ENCODE measurements around the gene DNAH6. TPM values are rescaled to one million over a fixed set of nuclear protein-coding genes. Genes with fewer than 3 reads are reported as not detected.

The DNAH6 gene
- total RNA-seq, 1 donor from 2014 or later = 2.6 TPM

DNA sequence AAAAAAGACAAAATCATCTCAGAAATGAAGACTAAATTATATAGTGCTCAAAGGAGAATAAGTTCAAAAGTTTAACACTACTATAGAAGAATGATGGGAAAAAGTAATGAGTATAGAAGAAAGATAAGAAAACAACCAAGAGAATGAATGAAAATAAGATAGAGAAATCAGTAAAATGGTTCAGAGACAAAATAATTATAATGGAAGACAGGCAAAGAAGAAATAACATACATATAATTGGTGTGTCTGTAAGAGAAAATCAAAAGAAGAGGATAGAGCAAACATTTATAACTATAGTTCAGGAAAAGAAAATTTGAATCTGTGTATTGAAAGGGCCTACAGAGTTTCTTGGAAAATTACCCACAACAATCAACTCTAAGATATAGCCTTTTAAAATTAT is 43.5 kb downstream of the DNAH6 start:
- Histone ChIP-seq H3K4me1 (no peaks in the 10 kb centered on the region), H3K27me3 (no peaks in the 10 kb centered on the region), H3K9ac (no peak overlapping the region), H3K4me2 (no peak overlapping the region), H3F3A (ENCODE audit: low read depth) (no peaks in the 10 kb centered on the region), H2AFZ (replicated peaks) (no peak overlapping the region), H3K36me3 (no peaks in the 10 kb centered on the region), H3K9me3 (ENCODE audit: low read depth) (peaks cover 10% of the 10 kb centered on the region), H3K4me3 (no peak overlapping the region), H4K20me1 (ENCODE audit: low read depth) (no peaks in the 10 kb centered on the region), H3K79me2 (ENCODE audit: low read depth) (no peaks in the 10 kb centered on the region), H3K27ac (no peak overlapping the region)
- TF ChIP-seq EZH2 (IDR thresholded peaks at IDR 0.05) (no peak), EZH2phosphoT487 (IDR thresholded peaks at IDR 0.05) (no peak)
- TF ChIP-seq, protein P1, sequence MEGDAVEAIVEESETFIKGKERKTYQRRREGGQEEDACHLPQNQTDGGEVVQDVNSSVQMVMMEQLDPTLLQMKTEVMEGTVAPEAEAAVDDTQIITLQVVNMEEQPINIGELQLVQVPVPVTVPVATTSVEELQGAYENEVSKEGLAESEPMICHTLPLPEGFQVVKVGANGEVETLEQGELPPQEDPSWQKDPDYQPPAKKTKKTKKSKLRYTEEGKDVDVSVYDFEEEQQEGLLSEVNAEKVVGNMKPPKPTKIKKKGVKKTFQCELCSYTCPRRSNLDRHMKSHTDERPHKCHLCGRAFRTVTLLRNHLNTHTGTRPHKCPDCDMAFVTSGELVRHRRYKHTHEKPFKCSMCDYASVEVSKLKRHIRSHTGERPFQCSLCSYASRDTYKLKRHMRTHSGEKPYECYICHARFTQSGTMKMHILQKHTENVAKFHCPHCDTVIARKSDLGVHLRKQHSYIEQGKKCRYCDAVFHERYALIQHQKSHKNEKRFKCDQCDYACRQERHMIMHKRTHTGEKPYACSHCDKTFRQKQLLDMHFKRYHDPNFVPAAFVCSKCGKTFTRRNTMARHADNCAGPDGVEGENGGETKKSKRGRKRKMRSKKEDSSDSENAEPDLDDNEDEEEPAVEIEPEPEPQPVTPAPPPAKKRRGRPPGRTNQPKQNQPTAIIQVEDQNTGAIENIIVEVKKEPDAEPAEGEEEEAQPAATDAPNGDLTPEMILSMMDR (IDR thresholded peaks at IDR 0.05) = no peak
- DNase-seq (ENCODE audit: low spot score) = no peak
- H3K4me3 Mint-ChIP-seq = no peak overlapping the region
- peaks cover 6% of the 10 kb centered on the region for H3K36me3 Mint-ChIP-seq
- H3K4me1 Mint-ChIP-seq = no peaks in the 10 kb centered on the region
- H3K27ac Mint-ChIP-seq = no peak overlapping the region
- H3K9me3 Mint-ChIP-seq = peaks cover 6% of the 10 kb centered on the region
- no peaks in the 10 kb centered on the region for H3K27me3 Mint-ChIP-seq (ENCODE audit: insufficient read depth, low read depth)

DNA sequence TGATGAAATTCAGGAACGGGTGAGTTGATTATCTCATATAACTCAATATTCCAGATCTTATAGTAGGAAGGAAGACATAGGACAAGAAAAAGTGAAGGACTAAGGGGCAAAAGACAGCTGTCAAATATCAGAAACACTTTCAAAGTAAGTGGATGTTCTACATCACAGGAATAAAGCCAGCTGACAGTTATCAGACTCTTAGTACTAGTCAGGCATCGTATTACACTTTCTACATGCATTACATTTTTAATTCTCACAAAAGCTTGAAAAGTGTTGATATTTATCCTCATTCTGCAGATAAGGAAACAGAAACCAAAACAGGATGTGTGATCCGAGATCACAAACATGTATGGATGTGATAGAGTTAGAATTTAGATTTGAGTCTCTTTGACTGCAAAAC is 63.4 kb downstream of the DNAH6 start:
- Histone ChIP-seq H4K20me1 (ENCODE audit: low read depth) (no peaks in the 10 kb centered on the region), H3F3A (ENCODE audit: low read depth) (no peaks in the 10 kb centered on the region), H2AFZ (replicated peaks) (no peak overlapping the region), H3K9ac (no peak overlapping the region), H3K4me2 (no peak overlapping the region), H3K79me2 (ENCODE audit: low read depth) (no peaks in the 10 kb centered on the region), H3K36me3 (no peaks in the 10 kb centered on the region), H3K9me3 (ENCODE audit: low read depth) (no peaks in the 10 kb centered on the region), H3K27me3 (no peaks in the 10 kb centered on the region), H3K27ac (no peak overlapping the region), H3K4me1 (no peaks in the 10 kb centered on the region), H3K4me3 (no peak overlapping the region)
- no peak for DNase-seq (ENCODE audit: low spot score)
- Mint-ChIP-seq H3K27ac (no peak overlapping the region), H3K9me3 (no peaks in the 10 kb centered on the region), H3K27me3 (ENCODE audit: insufficient read depth, low read depth) (peaks cover 4% of the 10 kb centered on the region), H3K4me3 (no peak overlapping the region), H3K36me3 (no peaks in the 10 kb centered on the region), H3K4me1 (no peaks in the 10 kb centered on the region)
- TF ChIP-seq, protein P1 (IDR thresholded peaks at IDR 0.05) = no peak
- TF ChIP-seq EZH2 (IDR thresholded peaks at IDR 0.05) = no peak
- no peak for TF ChIP-seq EZH2phosphoT487 (IDR thresholded peaks at IDR 0.05)

DNA sequence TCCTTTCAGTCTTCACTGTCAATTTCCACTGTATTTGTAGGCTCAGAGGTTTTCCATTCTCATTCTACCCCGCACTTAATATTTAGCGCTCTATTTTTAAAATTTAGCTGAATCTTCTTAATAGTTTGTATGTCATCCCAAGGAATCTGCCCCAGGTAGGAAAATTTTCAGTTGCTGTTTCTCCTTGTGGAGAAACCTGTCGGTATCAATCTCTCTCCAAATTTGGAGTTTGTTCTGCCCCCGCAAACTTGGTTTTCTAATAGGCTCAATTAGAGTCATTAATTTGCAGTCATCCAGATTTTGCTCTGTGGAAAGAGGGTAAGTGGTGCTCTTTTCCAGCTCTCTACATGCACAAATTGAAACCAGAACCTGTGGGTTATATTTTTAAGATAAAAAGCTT is 87.6 kb downstream of the DNAH6 start:
- H3K27ac Mint-ChIP-seq = no peak overlapping the region
- H3K4me3 Mint-ChIP-seq = no peak overlapping the region
- Histone ChIP-seq H2AFZ (replicated peaks) (no peak overlapping the region), H3K9ac (no peak overlapping the region), H3K4me2 (no peak overlapping the region), H3K27me3 (no peaks in the 10 kb centered on the region), H3K4me1 (no peaks in the 10 kb centered on the region), H3K79me2 (ENCODE audit: low read depth) (no peaks in the 10 kb centered on the region), H3K36me3 (no peaks in the 10 kb centered on the region), H3K9me3 (ENCODE audit: low read depth) (no peaks in the 10 kb centered on the region), H3K27ac (no peak overlapping the region), H3K4me3 (no peak overlapping the region), H3F3A (ENCODE audit: low read depth) (no peaks in the 10 kb centered on the region), H4K20me1 (ENCODE audit: low read depth) (no peaks in the 10 kb centered on the region)
- no peaks in the 10 kb centered on the region for H3K36me3 Mint-ChIP-seq
- DNase-seq (ENCODE audit: low spot score) = no peak
- TF ChIP-seq, protein P1 (IDR thresholded peaks at IDR 0.05) = no peak
- TF ChIP-seq EZH2phosphoT487 (IDR thresholded peaks at IDR 0.05) = no peak
- TF ChIP-seq EZH2 (IDR thresholded peaks at IDR 0.05) = no peak
- H3K27me3 Mint-ChIP-seq (ENCODE audit: insufficient read depth, low read depth) = no peaks in the 10 kb centered on the region
- H3K4me1 Mint-ChIP-seq = no peaks in the 10 kb centered on the region
- peaks cover 5% of the 10 kb centered on the region for H3K9me3 Mint-ChIP-seq

Data from neural progenitor cell (in vitro differentiated cells).